ENCODE results near the gene TXNRD2. TPM values are rescaled to one million over a fixed set of nuclear protein-coding genes. Genes with fewer than 3 reads are reported as not detected.

Gene TXNRD2
- total RNA-seq, 1 donor: 19.5 TPM

- no peak overlapping the region for H3K27ac ChIP-seq (ENCODE audit: low read depth, low read length)
- H3K4me2 ChIP-seq (ENCODE audit: insufficient read depth, low read length): no peak overlapping the region
- no peaks in the 10 kb centered on the region for H3K27me3 ChIP-seq (ENCODE audit: insufficient read depth, low read length)
- H4K20me1 ChIP-seq (ENCODE audit: insufficient read depth, low read length): no peaks in the 10 kb centered on the region
- peak; percentile 56 for DNase-seq (ENCODE audit: insufficient read length, low spot score, missing footprints)
- H3K36me3 ChIP-seq (ENCODE audit: insufficient read depth, low read length): peaks cover 5% of the 10 kb centered on the region
- no peak overlapping the region for H2AFZ ChIP-seq (ENCODE audit: low read length)
- no peaks in the 10 kb centered on the region for H3K9me3 ChIP-seq (ENCODE audit: low read depth, low read length)
- H3K79me2 ChIP-seq (ENCODE audit: insufficient read depth, low read length): no peaks in the 10 kb centered on the region
- no peak overlapping the region for H3K4me3 ChIP-seq (ENCODE audit: insufficient read depth, low read length)
- H3K4me1 ChIP-seq (ENCODE audit: insufficient read depth, low read length): no peaks in the 10 kb centered on the region
- no peak for TF ChIP-seq CTCF (IDR thresholded peaks at IDR 0.05; ENCODE audit: extremely low read depth, low read depth, low read length)
Measured at GRCh38 chr22:19904935-19905334, 36.7 kb downstream of the TXNRD2 start.

- Histone ChIP-seq H4K20me1 (ENCODE audit: insufficient read depth, low read length) (no peaks in the 10 kb centered on the region), H3K27ac (ENCODE audit: low read depth, low read length) (no peak overlapping the region), H3K4me2 (ENCODE audit: insufficient read depth, low read length) (no peak overlapping the region), H2AFZ (ENCODE audit: low read length) (no peak overlapping the region), H3K4me1 (ENCODE audit: insufficient read depth, low read length) (no peaks in the 10 kb centered on the region), H3K79me2 (ENCODE audit: insufficient read depth, low read length) (no peaks in the 10 kb centered on the region), H3K36me3 (ENCODE audit: insufficient read depth, low read length) (peaks cover 5% of the 10 kb centered on the region), H3K4me3 (ENCODE audit: insufficient read depth, low read length) (no peak overlapping the region), H3K27me3 (ENCODE audit: insufficient read depth, low read length) (no peaks in the 10 kb centered on the region), H3K9me3 (ENCODE audit: low read depth, low read length) (no peaks in the 10 kb centered on the region)
- peak; percentile 45 for DNase-seq (ENCODE audit: insufficient read length, low spot score, missing footprints)
- no peak for TF ChIP-seq CTCF (IDR thresholded peaks at IDR 0.05; ENCODE audit: extremely low read depth, low read depth, low read length)
Measured at GRCh38 chr22:19904174-19904856, 37.3 kb downstream of the TXNRD2 start.

GRCh38 chr22:19903513-19903912 is 38.1 kb downstream of the TXNRD2 start:
- Histone ChIP-seq H3K4me2 (ENCODE audit: insufficient read depth, low read length) (no peak overlapping the region), H3K4me1 (ENCODE audit: insufficient read depth, low read length) (no peaks in the 10 kb centered on the region), H3K27me3 (ENCODE audit: insufficient read depth, low read length) (no peaks in the 10 kb centered on the region), H3K9me3 (ENCODE audit: low read depth, low read length) (no peaks in the 10 kb centered on the region), H2AFZ (ENCODE audit: low read length) (no peak overlapping the region), H3K27ac (ENCODE audit: low read depth, low read length) (no peak overlapping the region), H3K36me3 (ENCODE audit: insufficient read depth, low read length) (peaks cover 5% of the 10 kb centered on the region), H3K4me3 (ENCODE audit: insufficient read depth, low read length) (no peak overlapping the region), H4K20me1 (ENCODE audit: insufficient read depth, low read length) (no peaks in the 10 kb centered on the region), H3K79me2 (ENCODE audit: insufficient read depth, low read length) (no peaks in the 10 kb centered on the region)
- peak; percentile 17 for DNase-seq (ENCODE audit: insufficient read length, low spot score, missing footprints)
- TF ChIP-seq CTCF (IDR thresholded peaks at IDR 0.05; ENCODE audit: extremely low read depth, low read depth, low read length): no peak

- Histone ChIP-seq H3K4me2 (ENCODE audit: insufficient read depth, low read length) (no peak overlapping the region), H4K20me1 (ENCODE audit: insufficient read depth, low read length) (no peaks in the 10 kb centered on the region), H3K4me1 (ENCODE audit: insufficient read depth, low read length) (no peaks in the 10 kb centered on the region), H3K4me3 (ENCODE audit: insufficient read depth, low read length) (no peak overlapping the region), H3K27me3 (ENCODE audit: insufficient read depth, low read length) (no peaks in the 10 kb centered on the region), H2AFZ (ENCODE audit: low read length) (no peak overlapping the region), H3K36me3 (ENCODE audit: insufficient read depth, low read length) (no peaks in the 10 kb centered on the region), H3K27ac (ENCODE audit: low read depth, low read length) (no peak overlapping the region), H3K79me2 (ENCODE audit: insufficient read depth, low read length) (no peaks in the 10 kb centered on the region), H3K9me3 (ENCODE audit: low read depth, low read length) (no peaks in the 10 kb centered on the region)
- TF ChIP-seq CTCF (IDR thresholded peaks at IDR 0.05; ENCODE audit: extremely low read depth, low read depth, low read length): no peak
- peak; percentile 60 for DNase-seq (ENCODE audit: insufficient read length, low spot score, missing footprints)
Measured at GRCh38 chr22:19903031-19903430, 38.6 kb downstream of the TXNRD2 start.

Data from osteoblast (primary cell).